ENCODE data around the gene CYP21A2.

The CYP21A2 gene

DNA sequence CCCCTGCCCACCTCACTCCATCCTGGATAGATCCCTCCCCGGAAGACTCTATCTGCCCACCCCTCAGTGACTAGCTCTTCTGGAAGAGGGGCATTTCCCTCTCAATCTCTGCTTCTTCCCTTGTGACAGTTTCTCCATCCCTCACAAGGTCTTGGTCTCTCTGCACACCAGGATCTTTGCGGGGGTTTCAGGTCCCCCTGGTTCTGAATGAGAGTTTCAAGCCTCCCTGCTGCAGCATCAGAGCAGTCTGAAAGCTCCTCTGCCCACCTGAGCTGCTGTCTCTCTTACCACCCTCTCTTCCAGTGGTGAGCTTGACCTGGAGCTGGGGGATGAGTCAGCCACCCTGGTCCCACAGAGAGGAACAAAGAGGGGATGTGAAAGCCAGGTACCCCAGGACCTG is 46.6 kb downstream of the CYP21A2 start:
- no peak for DNase-seq

DNA sequence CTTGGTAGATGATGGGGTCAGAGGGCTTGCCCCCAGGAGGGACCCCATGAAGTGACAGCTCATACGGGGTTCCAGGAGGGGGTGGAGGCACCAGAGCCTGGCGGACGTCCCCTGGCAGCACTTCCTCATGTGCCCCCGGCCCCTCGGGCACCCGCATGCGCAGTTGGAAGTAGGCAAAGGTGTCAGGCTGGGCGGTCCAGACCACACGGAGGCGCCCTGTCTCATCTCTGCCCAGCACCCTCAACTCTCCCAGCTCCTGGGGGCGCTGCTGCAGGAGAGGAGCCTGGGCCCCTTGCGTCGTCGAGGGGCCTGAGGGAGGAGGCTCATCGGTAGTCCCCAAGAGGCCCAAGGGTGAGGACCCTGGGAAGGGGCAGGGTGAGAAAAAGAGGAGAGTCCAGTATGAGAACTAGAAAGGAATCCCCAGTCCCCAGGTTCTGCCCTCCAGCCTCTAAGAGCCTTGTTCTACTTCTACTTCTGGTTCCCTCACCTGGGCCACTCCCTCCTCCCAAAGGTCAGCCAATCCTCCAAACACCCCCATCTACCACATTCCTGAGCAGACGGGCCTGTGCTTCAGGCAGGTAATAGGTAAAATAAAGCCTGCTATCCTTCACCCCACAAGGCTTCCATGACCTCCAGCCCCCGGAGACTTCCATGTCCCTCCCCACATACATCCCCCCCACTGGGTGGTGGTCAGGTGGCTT is 47.7 kb downstream of the CYP21A2 start:
- DNase-seq: no peak

DNA sequence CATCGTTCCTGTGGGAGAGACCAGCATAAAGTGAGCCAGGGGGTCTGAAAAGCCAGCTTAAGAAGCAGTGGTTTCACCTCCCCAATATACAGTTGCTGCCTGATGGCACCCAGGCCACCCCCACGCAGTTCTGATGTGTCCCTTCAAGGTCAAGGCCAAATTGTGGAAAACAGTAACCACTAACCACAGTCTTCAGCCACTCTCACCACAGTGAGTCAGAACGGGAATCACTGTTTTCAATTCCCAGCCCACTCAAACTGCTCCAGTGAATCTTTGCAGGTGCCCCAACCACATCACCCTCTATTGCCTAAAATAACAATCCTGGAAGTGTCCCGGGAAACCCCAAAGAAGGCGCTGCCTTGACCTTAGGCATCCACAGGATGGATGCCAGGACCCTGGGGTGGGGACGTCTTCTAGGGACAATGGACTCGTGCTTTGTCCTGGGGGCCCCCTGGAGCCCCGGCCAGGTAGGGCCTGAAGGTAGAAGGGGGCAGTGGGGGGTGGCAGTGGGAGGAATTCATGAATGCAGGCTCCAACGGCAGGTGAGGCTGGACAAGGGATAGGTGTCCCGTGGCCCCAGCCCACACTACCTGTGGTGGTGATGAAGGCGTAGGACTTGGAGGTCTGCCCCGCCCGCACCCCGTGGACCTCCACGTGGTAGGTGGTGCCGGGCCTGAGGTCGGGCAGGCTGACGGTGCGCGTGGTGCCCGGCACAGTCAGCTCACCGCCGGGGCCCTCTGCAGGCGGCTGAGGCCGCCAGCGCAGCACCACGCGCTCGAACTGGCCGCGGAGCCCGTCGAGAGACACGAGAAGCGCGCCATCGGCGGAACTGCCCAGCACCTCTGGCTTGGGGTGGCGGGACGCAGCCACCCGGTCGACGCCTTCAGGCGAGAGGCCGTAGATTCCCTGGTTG is 48.7 kb downstream of the CYP21A2 start:
- DNase-seq: peak; percentile 59

DNA sequence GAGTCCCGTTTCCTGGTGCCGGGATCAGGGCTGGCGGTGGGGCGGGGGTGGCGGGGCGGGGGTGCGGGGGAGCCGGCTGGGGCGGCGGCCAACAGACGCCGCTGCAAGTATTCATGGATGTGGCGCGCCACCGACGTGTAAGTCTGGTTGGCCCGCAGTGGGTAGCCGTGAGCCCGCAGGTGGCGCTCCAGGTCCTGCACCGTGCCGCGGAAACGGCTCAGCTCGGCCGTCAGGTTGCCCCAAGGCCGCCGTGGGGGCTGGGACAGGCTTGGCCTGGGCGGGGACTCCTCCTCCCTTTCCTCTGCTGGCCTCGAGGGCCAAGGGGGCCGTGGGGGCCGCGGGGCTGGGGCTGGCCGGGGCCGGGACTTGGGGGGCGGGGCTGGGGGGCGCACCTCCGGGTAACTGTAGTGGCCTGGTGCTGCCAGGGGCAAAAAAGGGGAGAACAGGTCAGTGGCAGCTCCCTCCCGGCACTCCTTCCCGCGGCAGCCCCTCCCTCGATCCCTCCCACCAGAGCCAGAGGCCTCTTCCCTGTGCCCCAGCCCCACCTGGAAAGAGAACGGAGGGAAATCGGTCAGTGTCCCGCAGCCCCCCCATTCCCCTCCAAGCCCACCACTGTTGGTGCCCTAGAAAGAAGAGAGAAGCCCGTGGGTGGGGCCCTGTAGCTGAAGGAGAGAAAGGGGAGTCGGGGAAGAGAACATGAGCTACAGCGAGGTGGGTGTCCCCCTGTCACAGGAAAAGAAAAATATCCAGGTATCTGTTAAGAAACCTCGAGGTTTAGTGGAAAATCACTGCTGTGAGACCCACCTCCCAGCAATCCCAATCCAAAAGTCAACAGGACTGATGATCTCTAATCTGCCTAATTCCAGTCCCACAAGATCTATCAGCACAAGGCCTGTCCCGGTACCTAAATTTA is 49.6 kb downstream of the CYP21A2 start:
- DNase-seq: peak; percentile 78

DNA sequence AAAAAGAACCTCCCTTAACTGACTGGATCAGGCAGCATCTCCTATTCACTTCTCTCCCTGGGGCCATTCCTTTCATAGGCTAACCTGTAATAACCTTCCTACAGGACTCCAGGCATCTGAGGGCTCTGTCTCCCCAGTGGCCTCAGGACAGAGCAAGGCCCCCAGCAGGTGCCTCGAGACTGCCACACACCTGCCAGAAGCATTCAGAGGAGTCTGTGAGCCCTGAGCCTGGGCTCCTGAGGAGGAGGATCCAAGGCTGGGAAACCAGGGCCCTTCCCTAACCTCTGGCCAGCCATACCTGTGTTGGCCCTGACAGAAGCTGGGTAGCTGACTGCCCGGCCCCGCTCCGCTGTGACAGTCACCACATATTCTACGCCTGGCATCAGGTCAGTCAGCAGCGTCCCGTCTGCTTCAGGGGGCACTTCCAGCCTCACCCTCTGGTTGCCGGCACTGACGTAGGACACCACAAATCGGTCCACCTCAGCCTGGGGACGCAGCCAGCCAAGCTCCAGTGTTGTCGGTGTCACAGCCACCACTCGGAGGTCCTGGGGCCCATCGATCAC is 50.4 kb downstream of the CYP21A2 start:
- no peak for DNase-seq

DNA sequence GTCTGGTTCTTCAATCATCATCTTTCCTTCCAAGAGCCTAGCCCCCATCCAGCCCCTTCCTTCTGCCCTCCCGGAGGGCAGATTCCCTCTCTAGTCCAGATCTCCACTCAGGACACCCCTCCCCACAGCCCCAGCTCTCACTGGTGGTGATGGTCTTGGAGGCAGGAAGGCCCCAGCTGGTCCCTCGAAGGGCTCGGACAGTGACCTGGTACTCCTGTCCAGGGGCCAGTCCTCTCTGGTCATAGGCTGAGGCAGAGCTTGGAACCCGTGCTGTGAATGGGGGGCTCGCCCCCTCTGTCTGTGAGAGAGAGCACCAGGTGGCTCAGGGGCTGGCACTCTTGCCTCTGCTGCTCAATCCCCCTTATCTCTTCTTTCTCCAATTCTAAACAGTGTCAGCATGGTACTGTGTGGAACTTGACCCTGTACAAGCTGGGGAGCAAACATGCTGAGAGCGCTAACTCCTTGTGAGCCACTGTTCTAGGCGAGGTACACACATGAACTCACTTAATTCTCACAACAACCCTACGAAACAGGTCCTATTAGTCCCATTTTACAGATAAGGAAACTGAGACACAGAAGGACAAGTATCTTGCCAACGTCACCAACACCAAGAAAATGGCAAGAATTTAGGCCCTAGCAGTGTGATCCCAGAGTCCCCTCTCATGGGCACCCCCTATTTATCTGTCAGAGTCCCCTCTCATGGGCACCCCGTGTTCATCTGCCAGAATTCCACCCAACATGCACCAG is 51.0 kb downstream of the CYP21A2 start:
- no peak for DNase-seq
